Adrenal gland (tissue), 5 donors: ENCODE data around the gene CEBPE.

Experiments used
- CTCF ChIP-seq, 6 experiments: fragments of 450-650 bp in 4 of 6; fragments of 200-600 bp in 2 of 6; sonication (generic) in 1 of 6; IDR thresholded peaks; 1 replicate in 5 of 6; 2 replicates in 1 of 6; pipeline versions ENCODE4 v1.5.1 to v1.8.0; 2016 to 2021; ENCODE audit warnings: antibody characterized with exemption in 6 of 6, mild to moderate bottlenecking in 2 of 6, moderate library complexity in 1 of 6
- POLR2A ChIP-seq, 2 donors: fragments of 450-650 bp; IDR thresholded peaks; one replicate each; pipeline ENCODE4 v1.6.1; 2017; ENCODE audit warnings: antibody characterized with exemption in 2 of 2, mild to moderate bottlenecking in 2 of 2, moderate library complexity in 1 of 2
- donor health status: DM: no; HTN: no; CAD: no.

- TF ChIP-seq CTCF (IDR thresholded peaks at IDR 0.05) (no peak), POLR2A (IDR thresholded peaks at IDR 0.05) (no peak)
Observed at GRCh38 chr14:23167116-23167847, 48.2 kb upstream of the CEBPE start.
